NB4 (cell line): ENCODE results near the gene SPACA4.

ENCODE experiments used
- CTCF ChIP-seq: IDR thresholded peaks from one replicate; pipeline ENCODE4 v1.5.1; 2012; ENCODE audit warnings: low read depth, low read length
- MAX ChIP-seq: IDR thresholded peaks from 2 replicates; pipeline ENCODE4 v1.6.1; 2011; ENCODE audit warnings: low read depth, low read length
- MYC ChIP-seq: IDR thresholded peaks from 2 replicates; pipeline ENCODE4 v1.6.1; 2011; ENCODE audit warnings: low read depth, low read length

GRCh38 chr19:48634424-48635262, 28.1 kb downstream of the SPACA4 start:
- TF ChIP-seq CTCF (no peak), MAX (no peak), MYC (no peak)
